ENCODE data around the gene NFIA. TPM values are rescaled to one million over a fixed set of nuclear protein-coding genes. Genes with fewer than 3 reads are reported as not detected.
"Not testable (repeated sequence)": the region's sequence is repeated elsewhere in the genome, so short reads cannot be mapped to it uniquely, and the experiment has no call there.

Gene NFIA
- polyA plus RNA-seq, 3 donors = 13.9 to 17.3 (median 16.2) TPM

GRCh38 chr1:61119085-61119484 is 36.7 kb downstream of the NFIA start:
- DNase-seq (ENCODE audit: extremely low read depth in 1 of 11, low read depth in 9 of 11, low spot score in 4 of 11) = no peak

DNA sequence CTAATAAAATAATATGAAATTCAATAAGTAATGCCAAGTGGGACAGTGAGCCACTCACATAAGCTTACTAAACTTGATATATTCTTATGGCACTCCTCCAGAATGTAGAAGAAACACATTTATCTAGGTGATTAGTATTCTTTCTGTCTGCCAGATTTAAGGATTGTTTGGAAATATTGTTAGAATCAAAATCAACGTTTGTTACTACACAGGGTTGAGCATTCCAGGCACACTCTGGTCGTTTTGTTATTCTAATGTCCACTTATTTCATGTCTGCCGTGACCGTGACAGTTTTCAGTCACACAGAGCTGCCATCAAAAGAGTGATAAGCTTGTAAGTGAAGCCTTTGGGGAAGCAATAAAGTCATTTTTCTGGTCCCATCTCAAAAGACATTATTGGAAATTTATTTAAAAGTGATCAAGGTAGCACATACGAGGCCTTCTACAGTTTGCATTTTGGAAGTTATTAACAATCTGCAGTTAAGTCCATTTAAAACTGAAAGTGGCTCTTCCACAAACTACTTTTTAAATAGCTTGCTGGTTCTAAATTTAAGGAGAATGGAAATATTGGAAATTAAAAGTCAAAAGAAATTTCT is 38.0 kb downstream of the NFIA start:
- DNase-seq (ENCODE audit: extremely low read depth in 1 of 11, low read depth in 9 of 11, low spot score in 4 of 11) = no peak

GRCh38 chr1:61120998-61121397 is 38.6 kb downstream of the NFIA start:
- no peak for DNase-seq (ENCODE audit: extremely low read depth in 1 of 11, low read depth in 9 of 11, low spot score in 4 of 11)

GRCh38 chr1:61121631-61122030 is 39.3 kb downstream of the NFIA start:
- no peak for DNase-seq (ENCODE audit: extremely low read depth in 1 of 11, low read depth in 9 of 11, low spot score in 4 of 11)

DNA sequence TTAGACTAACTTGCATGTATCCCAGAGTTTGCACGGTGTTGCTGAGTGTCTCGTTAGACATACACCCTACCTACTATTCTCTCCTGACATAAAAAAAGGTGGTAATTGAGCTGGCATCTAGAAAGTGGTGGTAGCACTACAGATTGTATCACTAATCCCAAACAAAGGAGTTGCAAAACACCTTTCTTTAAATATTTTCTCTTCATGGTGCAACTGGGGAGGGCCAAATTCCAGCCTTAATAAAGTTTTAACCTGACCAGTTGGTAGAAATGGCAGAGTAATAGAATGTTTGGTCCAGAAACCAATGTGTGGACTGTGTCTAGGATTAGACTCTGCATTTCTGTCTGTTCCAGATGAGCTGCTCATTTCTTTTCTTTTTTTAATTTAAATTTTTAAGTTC is 40.0 kb downstream of the NFIA start:
- DNase-seq (ENCODE audit: extremely low read depth in 1 of 11, low read depth in 9 of 11, low spot score in 4 of 11) = no peak

DNA sequence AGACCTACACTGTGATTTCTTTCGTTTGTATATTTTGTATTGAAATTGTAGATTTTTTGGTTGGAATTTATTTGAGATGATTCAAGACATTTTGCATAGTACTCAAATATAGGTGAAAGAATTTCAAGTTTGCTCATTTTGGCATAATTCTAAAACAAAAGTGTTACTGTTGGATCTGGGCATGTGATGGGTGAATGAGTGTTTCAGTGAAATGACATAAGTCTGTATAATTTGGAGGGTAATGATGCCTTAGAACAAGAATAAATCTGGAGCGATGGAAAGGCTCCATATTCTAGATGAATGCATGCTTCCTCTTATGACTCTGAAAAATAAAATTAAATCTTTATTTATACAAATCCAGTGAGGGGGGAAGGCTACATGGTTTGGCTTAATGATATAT is 41.0 kb downstream of the NFIA start:
- DNase-seq (ENCODE audit: extremely low read depth in 1 of 11, low read depth in 9 of 11, low spot score in 4 of 11) = no peak

- no peak for DNase-seq (ENCODE audit: extremely low read depth in 1 of 11, low read depth in 9 of 11, low spot score in 4 of 11)
These were observed 41.7 kb downstream of the NFIA start for GRCh38 chr1:61124078-61124477.

DNA sequence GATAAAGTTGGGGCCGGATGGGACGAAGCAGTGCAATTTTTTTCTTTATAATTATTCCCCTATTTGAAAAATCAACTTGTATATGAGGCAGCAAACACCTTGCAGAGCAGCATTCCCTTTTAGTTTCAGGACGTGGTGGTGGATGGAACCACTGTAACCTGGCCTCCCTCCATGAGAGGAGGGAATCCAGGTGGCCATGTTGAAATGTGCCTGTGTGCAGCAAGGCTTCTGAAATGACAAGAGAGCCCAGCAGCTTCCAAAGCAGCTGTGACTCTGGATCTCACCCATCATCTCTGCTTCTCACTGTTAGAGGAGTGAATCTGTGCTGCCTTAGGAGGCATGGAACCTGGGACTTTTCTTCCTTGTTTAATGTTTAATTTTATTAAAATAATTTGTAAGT is 42.3 kb downstream of the NFIA start:
- DNase-seq (ENCODE audit: extremely low read depth in 1 of 11, low read depth in 9 of 11, low spot score in 4 of 11) = no peak

GRCh38 chr1:61125263-61125662 is 42.9 kb downstream of the NFIA start:
- DNase-seq (ENCODE audit: extremely low read depth in 1 of 11, low read depth in 9 of 11, low spot score in 4 of 11) = no peak

- DNase-seq (ENCODE audit: extremely low read depth in 1 of 11, low read depth in 9 of 11, low spot score in 4 of 11) = no peak
These were observed 43.5 kb downstream of the NFIA start for GRCh38 chr1:61125895-61126294.

- DNase-seq (ENCODE audit: extremely low read depth in 1 of 11, low read depth in 9 of 11, low spot score in 4 of 11) = not testable (repeated sequence)
These were observed 44.5 kb downstream of the NFIA start for GRCh38 chr1:61126843-61127242.

GRCh38 chr1:61130338-61131000 is 48.1 kb downstream of the NFIA start:
- DNase-seq (ENCODE audit: extremely low read depth in 1 of 11, low read depth in 9 of 11, low spot score in 4 of 11) = no peak

- no peak for DNase-seq (ENCODE audit: extremely low read depth in 1 of 11, low read depth in 9 of 11, low spot score in 4 of 11)
These were observed 48.9 kb downstream of the NFIA start for GRCh38 chr1:61131248-61131647.

- DNase-seq (ENCODE audit: extremely low read depth in 1 of 11, low read depth in 9 of 11, low spot score in 4 of 11) = no peak
These were observed 49.4 kb downstream of the NFIA start for GRCh38 chr1:61131716-61132115.

DNA sequence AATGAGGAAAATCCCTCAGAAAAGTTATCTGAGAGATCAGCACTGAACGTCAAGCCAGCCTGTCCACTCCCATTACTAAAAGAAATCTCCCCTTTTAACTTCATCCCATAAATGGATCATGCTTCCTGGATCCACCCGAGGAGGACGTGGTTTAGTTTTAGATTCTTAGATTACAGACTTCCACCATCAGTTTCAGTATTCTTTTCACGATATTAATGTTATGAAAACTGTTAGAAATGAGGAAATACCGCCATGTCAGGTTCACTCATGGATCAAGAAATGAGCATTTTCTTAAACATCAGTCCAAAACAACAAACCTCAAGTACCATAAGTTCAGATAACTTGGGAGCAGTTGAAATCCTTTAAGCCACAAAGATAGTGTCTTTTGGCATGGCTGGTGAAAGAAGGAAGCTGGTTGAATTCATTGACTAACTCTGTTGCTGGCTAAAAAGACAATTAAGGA is 49.8 kb downstream of the NFIA start:
- no peak for DNase-seq (ENCODE audit: extremely low read depth in 1 of 11, low read depth in 9 of 11, low spot score in 4 of 11)

GRCh38 chr1:61132645-61133334 is 50.4 kb downstream of the NFIA start:
- no peak for DNase-seq (ENCODE audit: extremely low read depth in 1 of 11, low read depth in 9 of 11, low spot score in 4 of 11)

- DNase-seq (ENCODE audit: extremely low read depth in 1 of 11, low read depth in 9 of 11, low spot score in 4 of 11) = no peak
These were observed 51.1 kb downstream of the NFIA start for GRCh38 chr1:61133335-61134019.

DNA sequence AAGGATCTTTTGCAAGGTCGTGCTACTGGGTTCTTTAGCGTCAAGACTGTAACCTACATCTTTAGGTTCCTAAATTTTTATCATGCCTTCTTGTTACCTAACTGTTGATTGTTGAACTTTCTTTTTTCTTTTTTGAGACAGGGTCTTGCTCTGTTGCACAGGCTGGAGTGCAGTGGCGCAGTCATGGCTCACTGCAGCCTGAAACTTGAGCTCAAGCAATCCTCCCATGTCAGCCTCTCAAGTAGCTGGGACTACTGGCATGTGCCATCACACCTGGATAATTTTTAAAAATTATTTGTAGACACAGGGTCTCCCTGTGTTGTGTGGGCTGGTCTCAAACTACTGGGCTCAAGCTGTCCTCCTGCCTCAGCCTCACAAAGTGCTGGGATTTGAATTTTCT is 52.9 kb downstream of the NFIA start:
- no peak for DNase-seq (ENCODE audit: extremely low read depth in 1 of 11, low read depth in 9 of 11, low spot score in 4 of 11)

GRCh38 chr1:61138305-61138704 is 55.9 kb downstream of the NFIA start:
- DNase-seq (ENCODE audit: extremely low read depth in 1 of 11, low read depth in 9 of 11, low spot score in 4 of 11) = no peak

Data from renal cortex interstitium (tissue), 11 donors.